OCI-LY1 (cell line): ENCODE measurements around the gene LGALSL.
"Not testable (repeated sequence)": the region's sequence is repeated elsewhere in the genome, so short reads cannot be mapped to it uniquely, and the experiment has no call there.

Source experiments
- H2AFZ ChIP-seq: fragments of 200-600 bp; sonication (generic), shearing (Covaris generic); 2 replicates; pipeline ENCODE4 v1.6.0; 2014; ENCODE audit warnings: antibody characterized with exemption, mild to moderate bottlenecking, low read length
- H3F3A ChIP-seq: fragments of 200-600 bp; sonication (generic), shearing (Covaris generic); 2 replicates; pipeline ENCODE4 v1.6.0; 2014; ENCODE audit warnings: mild to moderate bottlenecking, antibody characterized with exemption, low read length, moderate library complexity; ENCODE audit not compliant: insufficient read depth
- H3K27ac ChIP-seq: fragments of 200-600 bp; sonication (generic); 2 replicates; pipeline ENCODE4 v1.5.1; 2014; ENCODE audit warnings: low read length, mixed run types, mild to moderate bottlenecking, low read depth; ENCODE audit not compliant: poor library complexity, severe bottlenecking
- H3K27me3 ChIP-seq: fragments of 200-600 bp; sonication (generic); 2 replicates; pipeline ENCODE4 v1.6.0; 2014; ENCODE audit warnings: antibody characterized with exemption, mild to moderate bottlenecking, low read length, moderate library complexity; ENCODE audit not compliant: insufficient read depth
- H3K36me3 ChIP-seq: fragments of 200-600 bp; sonication (generic); 2 replicates; pipeline ENCODE4 v1.6.1; 2014; ENCODE audit warnings: mild to moderate bottlenecking, antibody characterized with exemption, low read length, moderate library complexity, mixed read lengths; ENCODE audit not compliant: insufficient read depth
- H3K4me1 ChIP-seq: fragments of 200-600 bp; sonication (generic); 2 replicates; pipeline ENCODE4 v1.5.1; 2014; ENCODE audit warnings: mild to moderate bottlenecking, low read length, moderate library complexity; ENCODE audit not compliant: insufficient read depth, severe bottlenecking
- H3K4me2 ChIP-seq: fragments of 200-600 bp; sonication (generic), shearing (Covaris generic); 2 replicates; pipeline ENCODE4 v1.6.1; 2014; ENCODE audit warnings: low read length
- H3K4me3 ChIP-seq: fragments of 200-600 bp; sonication (generic); 2 replicates; pipeline ENCODE4 v1.5.1; 2014; ENCODE audit warnings: low read length, low read depth, mild to moderate bottlenecking, mixed read lengths; ENCODE audit not compliant: poor library complexity, severe bottlenecking
- H3K79me2 ChIP-seq: fragments of 200-600 bp; shearing (Covaris generic); 2 replicates; pipeline ENCODE4 v1.6.1; 2016; ENCODE audit warnings: mixed run types, low read length, mixed read lengths; ENCODE audit not compliant: insufficient read depth
- H3K9ac ChIP-seq: fragments of 200-600 bp; sonication (generic), shearing (Covaris generic); 2 replicates; pipeline ENCODE4 v1.6.1; 2014; ENCODE audit warnings: mild to moderate bottlenecking, low read length, mixed read lengths
- H3K9me2 ChIP-seq: fragments of 200-600 bp; sonication (generic), shearing (Covaris generic); 2 replicates; pipeline ENCODE4 v1.6.1; 2014; ENCODE audit warnings: low read depth, mild to moderate bottlenecking, low read length, mixed read lengths
- H3K9me3 ChIP-seq: fragments of 200-600 bp; shearing (Covaris generic); 2 replicates; pipeline ENCODE4 v1.6.1; 2014; ENCODE audit warnings: low read length, mixed read lengths
- H4K20me1 ChIP-seq: fragments of 200-600 bp; sonication (generic), shearing (Covaris generic); 2 replicates; pipeline ENCODE4 v1.6.0; 2016; ENCODE audit warnings: mild to moderate bottlenecking, low read length; ENCODE audit not compliant: insufficient read depth
- CTCF ChIP-seq: fragments of 200-600 bp; sonication (generic), shearing (Covaris generic); IDR thresholded peaks from 2 replicates; pipeline ENCODE4 v1.5.1; 2017; ENCODE audit warnings: mild to moderate bottlenecking, antibody characterized with exemption, low read length, moderate library complexity, mixed read lengths
- EZH2 ChIP-seq: fragments of 200-600 bp; sonication (generic), shearing (Covaris generic); IDR thresholded peaks from 2 replicates; pipeline ENCODE4 v1.8.0; 2017; ENCODE audit warnings: borderline replicate concordance, mixed run types, mild to moderate bottlenecking, antibody characterized with exemption, low read length, moderate library complexity, mixed read lengths

The LGALSL gene

GRCh38 chr2:64440843-64441242 lies 13.1 kb upstream of the LGALSL start:
- Histone ChIP-seq H3K36me3 (no peaks in the 10 kb centered on the region), H3K4me3 (no peak overlapping the region), H3K4me2 (no peak overlapping the region), H4K20me1 (no peaks in the 10 kb centered on the region), H3K4me1 (no peaks in the 10 kb centered on the region), H2AFZ (no peak overlapping the region), H3K9me2 (no peaks in the 10 kb centered on the region), H3K9me3 (no peaks in the 10 kb centered on the region), H3K9ac (no peak overlapping the region), H3K79me2 (no peaks in the 10 kb centered on the region), H3F3A (no peaks in the 10 kb centered on the region), H3K27ac (no peak overlapping the region), H3K27me3 (no peaks in the 10 kb centered on the region)
- no peak for TF ChIP-seq CTCF

- Histone ChIP-seq H3K4me2 (no peak overlapping the region), H4K20me1 (no peaks in the 10 kb centered on the region), H3F3A (no peaks in the 10 kb centered on the region), H3K9me3 (no peaks in the 10 kb centered on the region), H3K4me3 (no peak overlapping the region), H3K36me3 (no peaks in the 10 kb centered on the region), H3K9me2 (no peaks in the 10 kb centered on the region), H3K27ac (no peak overlapping the region), H3K9ac (no peak overlapping the region), H3K79me2 (no peaks in the 10 kb centered on the region), H2AFZ (no peak overlapping the region), H3K4me1 (no peaks in the 10 kb centered on the region), H3K27me3 (no peaks in the 10 kb centered on the region)
- TF ChIP-seq CTCF, result no peak
- no peak for TF ChIP-seq EZH2
Measured at GRCh38 chr2:64442277-64442676, 11.7 kb upstream of the LGALSL start.

- H4K20me1 ChIP-seq, result no peaks in the 10 kb centered on the region
- H3K4me2 ChIP-seq, result no peak overlapping the region
- no peak overlapping the region for H3K9ac ChIP-seq
- no peak overlapping the region for H3K27ac ChIP-seq
- no peaks in the 10 kb centered on the region for H3K79me2 ChIP-seq
- no peaks in the 10 kb centered on the region for H3K9me2 ChIP-seq
- H3K4me3 ChIP-seq, result no peak overlapping the region
- H3K36me3 ChIP-seq, result no peaks in the 10 kb centered on the region
- no peaks in the 10 kb centered on the region for H3F3A ChIP-seq
- no peaks in the 10 kb centered on the region for H3K9me3 ChIP-seq
- H3K4me1 ChIP-seq, result no peaks in the 10 kb centered on the region
- no peaks in the 10 kb centered on the region for H3K27me3 ChIP-seq
- H2AFZ ChIP-seq, result no peak overlapping the region
- TF ChIP-seq CTCF (no peak), EZH2 (no peak)
Measured at GRCh38 chr2:64442801-64443429, 11.0 kb upstream of the LGALSL start.

- not testable (repeated sequence) for H4K20me1 ChIP-seq, H3K9ac ChIP-seq, H3K4me2 ChIP-seq, H3K27me3 ChIP-seq, H3K79me2 ChIP-seq, H3K4me1 ChIP-seq, H3K27ac ChIP-seq, H2AFZ ChIP-seq, H3F3A ChIP-seq, H3K9me2 ChIP-seq, H3K4me3 ChIP-seq, H3K9me3 ChIP-seq, H3K36me3 ChIP-seq
Measured at GRCh38 chr2:64445970-64446369, 8.0 kb upstream of the LGALSL start.
